Ovary (tissue), 3 donors: Measurements from ENCODE around the gene CYP3A4.

ENCODE experiments used
- CTCF ChIP-seq, 3 donors: fragments of 450-650 bp in 2 of 3; fragments of 200-600 bp in 1 of 3; IDR thresholded peaks; one replicate each; pipeline versions ENCODE4 v1.5.1 to v1.8.0; 2016 to 2022; ENCODE audit warnings: antibody characterized with exemption in 3 of 3, mild to moderate bottlenecking in 1 of 3
- EP300 ChIP-seq: sonication (generic); formaldehyde crosslinking; IDR thresholded peaks from one replicate; pipeline ENCODE4 v1.6.1; 2017; ENCODE audit warnings: antibody characterized with exemption
- POLR2A ChIP-seq: fragments of 450-650 bp; IDR thresholded peaks from one replicate; pipeline ENCODE4 v1.6.1; 2017; ENCODE audit warnings: antibody characterized with exemption, mild to moderate bottlenecking, moderate library complexity
- donor health status: DM: no; HTN: no; CAD: no.

- TF ChIP-seq POLR2A, result no peak
- TF ChIP-seq CTCF (IDR thresholded peaks at IDR 0.05), result no peak
- no peak for TF ChIP-seq EP300
These were observed 16.3 kb downstream of the CYP3A4 start for GRCh38 chr7:99767662-99768061.
